ENCODE measurements around the gene ULBP3.

- TF ChIP-seq CTCF (conservative IDR thresholded peaks at IDR 0.05 in 1 of 2, IDR thresholded peaks at IDR 0.05 in 1 of 2; ENCODE audit: low read depth in 1 of 2, low read length in 2 of 2) (no peak), EZH2 (IDR thresholded peaks at IDR 0.05; ENCODE audit: low read length, missing control alignments) (no peak)
These were observed 12.0 kb downstream of the ULBP3 start for GRCh38 chr6:150056916-150057315.
